HG02588 (cell line): Measurements from ENCODE around the gene LGALS14.
A peak's percentile ranks its signal among the peaks of the same experiment; 100 is the strongest.
"Not testable (repeated sequence)": the region's sequence is repeated elsewhere in the genome, so short reads cannot be mapped to it uniquely, and the experiment has no call there.

ENCODE experiments used
- ATAC-seq: cut with Tn5 transposase; IDR thresholded peaks from one replicate; pipeline ENCODE4 v1.9.1; 2021; ENCODE audit warnings: mild to moderate bottlenecking, moderate library complexity; ENCODE audit not compliant: unreplicated experiment

The LGALS14 gene

GRCh38 chr19:39704181-39705044, at the start of gene LGALS14:
Gene LGALS14, plus strand, starts transcription at chr19:39704481. Its CDS starts 48 bp downstream, at chr19:39704529.
- ATAC-seq, result no peak

GRCh38 chr19:39655613-39656012, 48.7 kb upstream of the LGALS14 start, which contains the start of gene LGALS16:
Gene LGALS16, plus strand, starts transcription at chr19:39655913. Its CDS starts 49 bp downstream, at chr19:39655962.
- ATAC-seq, result no peak

- no peak for ATAC-seq
Observed at GRCh38 chr19:39659791-39660190, 44.5 kb upstream of the LGALS14 start.

GRCh38 chr19:39660661-39661060, 43.6 kb upstream of the LGALS14 start:
- no peak for ATAC-seq

GRCh38 chr19:39661565-39661964, 42.7 kb upstream of the LGALS14 start:
- no peak for ATAC-seq

GRCh38 chr19:39669860-39670259, 34.4 kb upstream of the LGALS14 start:
- not testable (repeated sequence) for ATAC-seq

- ATAC-seq, result no peak
Observed at GRCh38 chr19:39670998-39671397, 33.3 kb upstream of the LGALS14 start.

GRCh38 chr19:39671739-39672363, 32.4 kb upstream of the LGALS14 start:
- ATAC-seq, result no peak

- no peak for ATAC-seq
Observed at GRCh38 chr19:39672473-39672872, 31.8 kb upstream of the LGALS14 start.

- not testable (repeated sequence) for ATAC-seq
Observed at GRCh38 chr19:39673862-39674261, 30.4 kb upstream of the LGALS14 start.

GRCh38 chr19:39676004-39676403, 28.3 kb upstream of the LGALS14 start:
- no peak for ATAC-seq

GRCh38 chr19:39677961-39678889, 26.1 kb upstream of the LGALS14 start:
- no peak for ATAC-seq

GRCh38 chr19:39679056-39679790, 25.1 kb upstream of the LGALS14 start:
- ATAC-seq, result peak; percentile 57

GRCh38 chr19:39679791-39680168, 24.5 kb upstream of the LGALS14 start:
- peak; percentile 5 for ATAC-seq

GRCh38 chr19:39680593-39680992, 23.7 kb upstream of the LGALS14 start:
- no peak for ATAC-seq

- no peak for ATAC-seq
Observed at GRCh38 chr19:39681416-39681815, 22.9 kb upstream of the LGALS14 start.

GRCh38 chr19:39684267-39684666, 20.0 kb upstream of the LGALS14 start:
- ATAC-seq, result no peak

- no peak for ATAC-seq
Observed at GRCh38 chr19:39686739-39687138, 17.5 kb upstream of the LGALS14 start.

GRCh38 chr19:39688637-39689036, 15.6 kb upstream of the LGALS14 start:
- ATAC-seq, result not testable (repeated sequence)

- ATAC-seq, result no peak
Observed at GRCh38 chr19:39692166-39692565, 12.1 kb upstream of the LGALS14 start.
